CD4-positive, alpha-beta T cell (primary cell): Measurements from ENCODE around the gene ZNF778. TPM values are rescaled to one million over a fixed set of nuclear protein-coding genes. Genes with fewer than 3 reads are reported as not detected.

Experiments
- ATAC-seq: fragments of 200-7000 bp; cut with Tn5 transposase; one replicate; pipeline ENCODE4 v1.10.0; 2022; ENCODE audit warnings: mild to moderate bottlenecking; ENCODE audit not compliant: poor library complexity
- CTCF ChIA-PET: fragments of 350-600 bp; sonication (Branson Sonifier 250); formaldehyde crosslinking; loops from one replicate; lab custom pipeline; 2021; ENCODE audit warnings: antibody characterized with exemption, inconsistent platforms; lab: Charles Lee
- POLR2A ChIA-PET: fragments of 350-600 bp; sonication (Branson Sonifier 250); formaldehyde crosslinking; loops from one replicate; lab custom pipeline; 2021; ENCODE audit warnings: antibody characterized with exemption, inconsistent platforms; lab: Charles Lee
- DNase-seq, 14 experiments: peaks; one replicate each; pipeline ENCODE4 v3.0.0-alpha.2; 2013 to 2020; ENCODE audit warnings: mixed read lengths in 2 of 14
- H3K27ac ChIP-seq, 2 donors: one replicate each; pipeline versions ENCODE4 v1.5.1 to v1.7.0; 2013; ENCODE audit warnings: low read length in 2 of 2, low read depth in 1 of 2, mild to moderate bottlenecking in 1 of 2
- H3K27me3 ChIP-seq, 2 experiments: 1 replicate in 1 of 2; 2 replicates in 1 of 2; pipeline versions ENCODE4 v1.6.1 to v1.7.0; 2013; ENCODE audit warnings: low read length in 2 of 2, control low read depth in 1 of 2, mild to moderate bottlenecking in 1 of 2, moderate library complexity in 1 of 2; ENCODE audit not compliant: insufficient read depth in 2 of 2, control insufficient read depth in 1 of 2
- H3K36me3 ChIP-seq: one replicate; pipeline ENCODE4 v1.6.1; 2013; ENCODE audit warnings: low read length, control low read depth; ENCODE audit not compliant: insufficient read depth
- H3K4me1 ChIP-seq: one replicate; pipeline ENCODE4 v1.6.1; 2013; ENCODE audit warnings: low read length, control low read depth; ENCODE audit not compliant: insufficient read depth
- H3K4me3 ChIP-seq: one replicate; pipeline ENCODE4 v1.5.1; 2013; ENCODE audit warnings: mild to moderate bottlenecking, low read length, moderate library complexity
- H3K9me3 ChIP-seq, 2 experiments: 1 replicate in 1 of 2; 2 replicates in 1 of 2; pipeline versions ENCODE4 v1.6.1 to v1.7.0; 2013; ENCODE audit warnings: low read length in 2 of 2, mild to moderate bottlenecking in 2 of 2, control low read depth in 1 of 2, moderate library complexity in 1 of 2; ENCODE audit not compliant: control insufficient read depth in 1 of 2, insufficient read depth in 1 of 2
- H3K27ac Mint-ChIP-seq: one replicate; pipeline ENCODE4 v1.8.0; 2020; ENCODE audit warnings: mixed read lengths
- H3K27me3 Mint-ChIP-seq: one replicate; pipeline ENCODE4 v1.8.0; 2021; ENCODE audit warnings: mixed read lengths
- H3K36me3 Mint-ChIP-seq: one replicate; pipeline ENCODE4 v1.8.0; 2021; ENCODE audit warnings: low read depth, mixed read lengths
- H3K4me1 Mint-ChIP-seq: one replicate; pipeline ENCODE4 v1.8.0; 2021; ENCODE audit warnings: low read depth, mixed read lengths
- H3K4me3 Mint-ChIP-seq: one replicate; pipeline ENCODE4 v1.8.0; 2020; ENCODE audit warnings: mild to moderate bottlenecking, mixed read lengths
- H3K9me3 Mint-ChIP-seq: one replicate; pipeline ENCODE4 v1.8.0; 2020; ENCODE audit warnings: mixed read lengths
- CTCF ChIP-seq: fragments of 200-600 bp; IDR thresholded peaks from one replicate; pipeline ENCODE4 v1.8.0; 2022; ENCODE audit warnings: antibody characterized with exemption, mild to moderate bottlenecking
- intact Hi-C, 2 experiments: fragments of 100-400 bp; cut with DNase I in 1 of 2; cut with micrococcal nuclease in 1 of 2; formaldehyde crosslinking; loops; one replicate each; pipeline versions ENCODE4 v1.15.1 to v1.9.0; 2023 to 2025; cut with DNase I, micrococcal nuclease
- total RNA-seq, 174 experiments: library from RNA in 2 of 174; stranded (reverse) in 2 of 174; gene quantifications; one replicate each; pipeline ENCODE4 v1.2.3 and lab custom pipeline; 2021 to 2026

ZNF778 gene
- total RNA-seq, 2 experiments from 2014 or later = 4.0 to 6.7 TPM

- Mint-ChIP-seq H3K4me3 (no peak overlapping the region), H3K36me3 (peaks cover 70% of the 10 kb centered on the region), H3K27me3 (no peaks in the 10 kb centered on the region), H3K9me3 (no peaks in the 10 kb centered on the region), H3K4me1 (no peaks in the 10 kb centered on the region), H3K27ac (no peak overlapping the region)
- H3K36me3 ChIP-seq = peaks cover 82% of the 10 kb centered on the region
- no peak for TF ChIP-seq CTCF
- H3K4me3 ChIP-seq = no peak overlapping the region
- intact Hi-C loops = no loop called here
- CTCF ChIA-PET = no interaction called here
- no peaks in the 10 kb centered on the region for H3K27me3 ChIP-seq
- no peak for DNase-seq
- H3K4me1 ChIP-seq = no peaks in the 10 kb centered on the region
- H3K27ac ChIP-seq = no peak overlapping the region
- POLR2A ChIA-PET = no interaction called here
- no peak for ATAC-seq
- no peaks in the 10 kb centered on the region for H3K9me3 ChIP-seq
Measured at GRCh38 chr16:89275284-89275584, 57.7 kb downstream of the ZNF778 start.

GRCh38 chr16:89275837-89276720 lies 58.6 kb downstream of the ZNF778 start:
- CTCF ChIA-PET = no interaction called here
- intact Hi-C loops = no loop called here
- Mint-ChIP-seq H3K27me3 (no peaks in the 10 kb centered on the region), H3K4me1 (no peaks in the 10 kb centered on the region), H3K4me3 (no peak overlapping the region), H3K9me3 (no peaks in the 10 kb centered on the region), H3K36me3 (peaks cover 70% of the 10 kb centered on the region), H3K27ac (no peak overlapping the region)
- POLR2A ChIA-PET = no interaction called here
- H3K4me1 ChIP-seq = no peaks in the 10 kb centered on the region
- no peak for TF ChIP-seq CTCF
- ATAC-seq = no peak
- H3K4me3 ChIP-seq = no peak overlapping the region
- peaks cover 0 to 6% of the 10 kb centered on the region in 2 experiments for H3K9me3 ChIP-seq
- no peaks in the 10 kb centered on the region for H3K27me3 ChIP-seq
- DNase-seq = no peak
- no peak overlapping the region for H3K27ac ChIP-seq
- H3K36me3 ChIP-seq = peaks cover 82% of the 10 kb centered on the region

DNA sequence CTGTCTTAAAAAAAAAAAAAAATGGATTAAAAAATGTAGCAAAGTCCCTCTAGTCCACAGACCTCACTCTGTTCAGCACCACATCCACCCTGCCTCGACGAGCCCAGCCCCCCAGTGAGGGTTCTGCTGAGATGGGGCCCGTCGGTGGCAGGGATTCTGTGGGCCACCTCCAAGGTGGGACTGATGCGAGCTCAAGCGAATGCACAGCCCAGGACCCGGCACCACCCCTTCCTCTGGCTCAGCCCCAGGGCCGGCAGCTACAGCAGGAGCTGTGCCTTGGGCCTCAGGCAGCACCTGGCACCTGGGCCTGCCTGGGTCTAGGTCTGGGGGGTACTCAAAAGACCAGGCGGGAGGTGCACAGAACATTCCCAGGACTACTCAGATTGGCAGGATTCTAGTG lies 59.5 kb downstream of the ZNF778 start:
- Mint-ChIP-seq H3K9me3 (no peaks in the 10 kb centered on the region), H3K27ac (peak overlapping the region; percentile 36), H3K36me3 (peaks cover 61% of the 10 kb centered on the region), H3K27me3 (no peaks in the 10 kb centered on the region), H3K4me3 (no peak overlapping the region), H3K4me1 (no peaks in the 10 kb centered on the region)
- Histone ChIP-seq H3K9me3 (peaks cover 0 to 7% of the 10 kb centered on the region in 2 experiments), H3K36me3 (peaks cover 78% of the 10 kb centered on the region), H3K4me3 (no peak overlapping the region), H3K4me1 (no peaks in the 10 kb centered on the region), H3K27me3 (no peaks in the 10 kb centered on the region), H3K27ac (no peak overlapping the region)
- TF ChIP-seq CTCF = no peak
- ChIA-PET CTCF (interaction anchor here (1.2 kb wide), 1 partner anchor 22 kb away, joined by 4 read pairs; no protein-coding TSS in a partner anchor), POLR2A (no interaction called here)
- DNase-seq (no peak), ATAC-seq (no peak)
- intact Hi-C loops = no loop called here
